Ishikawa (cell line): Measurements from ENCODE around the gene RBMS3.

Source experiments
- CEBPB ChIP-seq: IDR thresholded peaks from 2 replicates; pipeline ENCODE4 v1.6.1; 2012
- CREB1 ChIP-seq: IDR thresholded peaks from 2 replicates; pipeline ENCODE4 v1.6.1; 2012; ENCODE audit warnings: low read depth
- EGR1 ChIP-seq: IDR thresholded peaks from 2 replicates; pipeline ENCODE4 v1.6.1; 2012
- EP300 ChIP-seq: IDR thresholded peaks from 2 replicates; pipeline ENCODE4 v1.6.1; 2012; ENCODE audit warnings: borderline replicate concordance
- FOXM1 ChIP-seq: IDR thresholded peaks from 2 replicates; pipeline ENCODE4 v1.6.1; 2012; ENCODE audit warnings: low read depth, borderline replicate concordance
- NFIC ChIP-seq: IDR thresholded peaks from 2 replicates; pipeline ENCODE4 v1.6.1; 2012
- RAD21 ChIP-seq: IDR thresholded peaks from 2 replicates; pipeline ENCODE4 v1.6.1; 2012; ENCODE audit warnings: low read depth
- REST ChIP-seq: IDR thresholded peaks from 2 replicates; pipeline ENCODE4 v1.6.1; 2012; ENCODE audit warnings: low read depth, mild to moderate bottlenecking
- TAF1 ChIP-seq: IDR thresholded peaks from 2 replicates; pipeline ENCODE4 v1.6.1; 2012; ENCODE audit warnings: low read depth, mild to moderate bottlenecking
- TCF12 ChIP-seq: IDR thresholded peaks from 2 replicates; pipeline ENCODE4 v1.6.1; 2012; ENCODE audit warnings: low read depth
- TEAD4 ChIP-seq: IDR thresholded peaks from 2 replicates; pipeline ENCODE4 v1.6.1; 2012
- USF1 ChIP-seq: IDR thresholded peaks from 2 replicates; pipeline ENCODE4 v1.6.1; 2012
- YY1 ChIP-seq: IDR thresholded peaks from 2 replicates; pipeline ENCODE4 v1.6.1; 2012; ENCODE audit warnings: low read depth
- ZBTB7A ChIP-seq: IDR thresholded peaks from 2 replicates; pipeline ENCODE4 v1.6.1; 2012; ENCODE audit warnings: low read depth
- TF ChIP-seq, protein P1 (sequence below): IDR thresholded peaks from 2 replicates; pipeline ENCODE4 v1.6.1; 2012

The RBMS3 gene

GRCh38 chr3:29898171-29898965, 617.5 kb downstream of the RBMS3 start:
- TF ChIP-seq, protein P1, sequence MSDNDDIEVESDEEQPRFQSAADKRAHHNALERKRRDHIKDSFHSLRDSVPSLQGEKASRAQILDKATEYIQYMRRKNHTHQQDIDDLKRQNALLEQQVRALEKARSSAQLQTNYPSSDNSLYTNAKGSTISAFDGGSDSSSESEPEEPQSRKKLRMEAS = no peak
- no peak for TF ChIP-seq TAF1
- no peak for TF ChIP-seq TCF12
- no peak for TF ChIP-seq RAD21
- TF ChIP-seq CEBPB = no peak
- TF ChIP-seq USF1 = no peak
- TF ChIP-seq NFIC = no peak
- no peak for TF ChIP-seq TEAD4
- no peak for TF ChIP-seq REST
- TF ChIP-seq EGR1 = no peak
- no peak for TF ChIP-seq CREB1
- no peak for TF ChIP-seq EP300
- no peak for TF ChIP-seq FOXM1
- TF ChIP-seq YY1 = no peak

- no peak for TF ChIP-seq EP300
- no peak for TF ChIP-seq USF1
- TF ChIP-seq FOXM1 = no peak
- TF ChIP-seq ZBTB7A = no peak
- TF ChIP-seq CREB1 = no peak
- no peak for TF ChIP-seq TAF1
- no peak for TF ChIP-seq EGR1
- TF ChIP-seq RAD21 = no peak
- TF ChIP-seq TEAD4 = no peak
- TF ChIP-seq TCF12 = no peak
- no peak for TF ChIP-seq YY1
- TF ChIP-seq REST = no peak
These were observed 618.1 kb downstream of the RBMS3 start for GRCh38 chr3:29899021-29899420.

- TF ChIP-seq CREB1 = no peak
- no peak for TF ChIP-seq USF1
- no peak for TF ChIP-seq REST
- TF ChIP-seq EGR1 = no peak
- no peak for TF ChIP-seq TEAD4
- no peak for TF ChIP-seq YY1
- no peak for TF ChIP-seq RAD21
- TF ChIP-seq ZBTB7A = no peak
- no peak for TF ChIP-seq TAF1
- TF ChIP-seq, protein P1 = no peak
- TF ChIP-seq CEBPB = no peak
- no peak for TF ChIP-seq EP300
- TF ChIP-seq NFIC = no peak
- no peak for TF ChIP-seq FOXM1
- TF ChIP-seq TCF12 = no peak
These were observed 620.2 kb downstream of the RBMS3 start for GRCh38 chr3:29901097-29901496.

DNA sequence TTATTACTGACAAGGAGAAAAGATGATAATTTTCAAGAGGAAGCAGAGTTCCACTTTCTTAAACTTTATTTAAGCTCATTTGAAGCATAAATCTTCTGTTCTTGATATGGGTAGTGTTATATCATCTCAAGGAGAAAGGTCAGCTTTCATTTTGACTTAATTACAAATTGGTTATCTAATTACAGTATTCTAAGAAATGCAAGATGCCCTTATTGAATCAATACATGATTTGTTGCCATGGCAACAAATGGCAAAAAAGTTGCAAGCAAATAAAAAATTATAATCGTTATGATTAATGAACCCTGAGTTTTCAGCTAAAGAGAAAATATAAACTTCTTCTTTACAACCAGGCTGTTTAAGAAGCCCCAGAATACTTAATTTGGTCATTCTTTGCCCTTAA, 622.7 kb downstream of the RBMS3 start:
- TF ChIP-seq ZBTB7A = no peak
- TF ChIP-seq YY1 = no peak
- no peak for TF ChIP-seq REST
- no peak for TF ChIP-seq TCF12
- TF ChIP-seq EP300 = no peak
- no peak for TF ChIP-seq USF1
- no peak for TF ChIP-seq CEBPB
- TF ChIP-seq, protein P1 = no peak
- TF ChIP-seq NFIC = no peak
- TF ChIP-seq TAF1 = no peak
